HS-5 (cell line): ENCODE measurements around the gene ZACN.

Source experiments
- DNase-seq: peaks from one replicate; pipeline ENCODE4 v3.0.0-alpha.2; 2012; ENCODE audit warnings: low read depth

ZACN gene

DNA sequence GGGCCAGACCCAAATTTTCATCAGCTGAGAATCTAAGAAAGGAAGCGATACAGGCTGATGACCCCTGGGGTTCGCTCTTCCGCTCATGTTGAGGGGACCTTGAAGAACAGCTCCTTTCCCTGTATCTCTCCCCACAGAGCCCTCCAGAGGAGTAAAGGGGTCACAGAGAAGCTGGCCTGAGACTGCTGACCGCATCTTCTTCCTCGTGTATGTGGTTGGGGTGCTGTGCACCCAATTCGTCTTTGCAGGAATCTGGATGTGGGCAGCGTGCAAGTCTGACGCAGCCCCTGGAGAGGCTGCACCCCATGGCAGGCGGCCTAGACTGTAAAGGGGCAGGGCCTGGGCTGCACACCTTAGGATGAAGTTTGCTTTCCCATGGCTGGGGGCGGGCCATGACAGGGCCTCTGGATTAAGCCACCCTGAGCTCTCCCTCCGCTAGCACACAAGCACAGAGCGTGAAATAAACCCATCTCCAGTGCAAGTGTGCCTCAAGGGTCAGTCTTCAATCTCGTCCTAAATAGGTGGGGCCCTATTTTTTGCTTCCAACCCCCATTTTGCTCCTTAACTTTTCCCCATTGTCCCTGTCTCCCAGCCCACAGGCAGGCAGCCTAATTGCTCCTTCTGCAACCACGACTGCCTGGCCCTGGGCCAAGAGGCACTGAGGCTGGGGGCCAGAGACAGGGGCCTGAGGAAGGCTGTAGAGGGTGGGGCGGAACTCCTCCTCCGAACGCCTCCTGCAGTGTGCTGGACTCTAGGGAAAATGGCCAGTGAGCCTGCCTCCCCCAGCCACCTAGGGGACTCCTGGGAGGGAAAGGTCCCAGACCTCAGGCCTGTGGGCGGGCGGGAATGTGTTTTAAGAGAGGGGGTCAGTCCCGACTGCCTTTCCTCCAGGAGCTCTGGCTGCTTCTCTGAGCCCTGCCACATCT is 3.6 kb downstream of the ZACN start:
- no peak for DNase-seq

DNA sequence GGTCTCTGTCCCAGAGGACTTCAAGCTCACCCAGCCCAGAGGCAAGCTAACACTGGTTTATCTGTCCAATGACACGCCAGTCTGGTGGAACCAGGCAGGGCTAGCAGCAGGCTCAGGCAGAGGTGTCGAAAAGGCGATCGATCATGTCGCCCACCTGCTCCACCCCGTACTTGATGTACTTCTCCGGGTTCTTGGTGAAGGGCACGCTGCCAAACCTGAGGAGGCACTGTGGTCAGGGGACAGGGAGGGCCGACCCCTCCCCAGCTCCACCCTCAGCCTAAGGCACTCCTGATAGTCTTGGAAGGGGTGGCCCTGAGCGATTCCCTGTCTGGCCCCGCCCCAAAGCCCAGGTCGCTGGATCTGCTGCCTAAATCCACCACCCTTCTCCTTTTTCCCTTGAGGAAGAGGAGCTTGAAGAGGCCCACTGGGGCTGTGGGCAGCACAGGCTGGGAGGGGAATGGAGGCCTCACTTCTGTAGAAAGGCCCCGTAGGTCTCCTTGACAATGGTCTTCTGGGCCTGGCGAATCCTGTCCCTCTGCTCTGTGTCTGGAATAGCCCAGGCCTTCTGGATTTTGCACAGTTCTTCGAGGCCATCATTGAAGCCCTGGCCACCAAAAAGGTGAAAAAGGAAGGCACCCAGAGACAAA is 4.7 kb downstream of the ZACN start:
- DNase-seq = no peak

DNA sequence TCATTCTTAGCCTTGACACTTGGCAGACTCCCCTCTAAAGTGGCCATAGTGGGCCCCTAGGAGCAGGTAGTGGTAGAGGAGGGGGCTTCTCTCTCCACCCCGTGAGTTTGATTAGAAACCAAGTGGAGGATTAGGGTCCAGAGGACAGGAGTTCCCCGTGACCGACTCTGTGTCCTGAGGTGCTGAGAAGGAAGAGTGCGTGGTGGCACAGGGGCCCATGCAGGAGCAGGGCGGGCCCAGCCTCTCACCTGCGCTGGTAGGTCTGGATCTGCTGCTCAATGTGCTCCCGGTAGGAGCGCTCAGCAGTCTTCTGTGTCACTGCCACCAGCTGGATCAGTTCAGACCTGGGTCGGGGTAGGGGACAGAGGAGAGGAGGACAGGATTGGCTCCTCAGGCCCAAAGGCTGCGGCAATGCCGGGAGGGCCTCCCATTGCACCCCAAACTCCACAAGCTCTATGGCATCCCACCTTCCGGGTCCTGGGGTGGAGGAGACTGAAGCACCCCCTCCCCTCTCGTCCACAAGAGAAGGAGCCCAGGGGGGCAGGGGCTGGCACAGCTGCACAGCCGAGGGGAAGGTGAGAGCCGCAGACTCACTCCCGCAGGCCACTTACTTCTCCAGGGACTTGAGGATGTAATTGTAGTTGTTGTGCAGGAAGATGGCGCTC is 6.2 kb downstream of the ZACN start:
- no peak for DNase-seq

DNA sequence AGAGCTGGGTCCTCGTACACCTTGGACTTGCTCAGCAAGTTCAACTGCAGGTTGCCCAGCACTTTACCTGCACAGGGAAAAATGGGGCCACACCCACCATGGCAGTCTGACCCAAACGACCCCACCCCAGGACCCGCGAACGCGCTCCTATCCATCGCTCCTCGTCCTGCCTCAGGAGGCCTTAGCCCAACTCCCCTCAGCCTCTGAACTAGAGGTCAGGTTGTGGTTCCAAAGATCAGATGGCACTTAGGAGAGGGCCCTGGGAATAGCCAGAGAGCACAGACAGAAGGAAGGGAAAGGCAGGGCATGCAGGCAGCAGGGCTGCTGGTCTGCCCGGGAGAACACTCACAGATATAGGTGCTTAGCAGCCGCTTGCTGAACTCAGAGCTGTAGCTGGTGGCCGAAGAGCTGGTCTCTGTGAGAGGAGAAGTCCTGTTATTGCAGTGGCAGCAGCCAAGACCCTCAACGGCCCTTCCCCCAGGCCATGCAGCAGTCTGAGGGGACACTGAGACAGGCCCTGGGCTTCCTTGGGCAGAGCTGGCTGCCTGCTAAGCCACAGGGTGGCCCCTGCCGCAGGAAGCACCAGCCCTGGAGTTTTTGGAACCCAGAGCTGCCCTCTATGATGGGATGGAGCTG is 6.9 kb downstream of the ZACN start:
- DNase-seq = no peak

DNA sequence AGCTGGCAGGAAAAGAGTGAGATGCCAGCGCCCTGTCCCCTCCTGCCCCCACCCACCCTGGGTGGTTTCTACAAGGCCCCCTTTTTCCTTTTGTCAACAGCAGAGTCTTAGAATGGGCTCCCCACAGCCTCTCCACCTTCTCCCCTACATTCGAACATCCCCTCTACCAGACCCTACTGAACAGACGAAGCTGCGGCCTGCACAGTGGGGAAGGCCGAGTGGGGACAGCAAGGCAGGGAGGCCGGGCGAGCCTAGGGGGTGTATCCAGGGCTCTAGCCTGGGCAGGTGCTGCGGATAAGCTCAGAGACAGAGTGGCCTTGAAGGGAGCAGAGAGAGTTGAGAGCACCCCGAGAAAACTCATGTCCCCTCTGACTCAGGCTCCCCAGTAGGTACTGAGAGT is 7.4 kb downstream of the ZACN start:
- no peak for DNase-seq

DNA sequence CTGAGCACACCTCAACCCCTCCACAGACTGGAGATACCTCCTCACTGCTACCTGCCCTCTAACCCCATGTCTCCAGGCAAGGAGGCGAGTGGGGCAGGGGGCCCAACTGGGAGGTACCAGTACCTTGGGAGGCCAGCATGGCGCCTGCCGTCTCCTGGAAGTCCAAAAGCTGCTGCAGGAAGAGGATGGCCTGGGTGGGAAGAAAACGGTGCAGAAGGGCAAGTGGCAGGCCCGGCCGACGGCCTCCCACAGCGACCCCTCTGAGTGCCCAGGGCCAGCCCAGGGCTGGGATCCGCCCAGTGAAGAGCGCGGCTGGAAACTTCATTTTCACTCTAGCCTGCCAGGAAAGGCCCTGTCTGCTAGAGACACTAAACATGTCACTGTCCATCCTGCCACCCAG is 8.5 kb downstream of the ZACN start:
- DNase-seq = no peak

DNA sequence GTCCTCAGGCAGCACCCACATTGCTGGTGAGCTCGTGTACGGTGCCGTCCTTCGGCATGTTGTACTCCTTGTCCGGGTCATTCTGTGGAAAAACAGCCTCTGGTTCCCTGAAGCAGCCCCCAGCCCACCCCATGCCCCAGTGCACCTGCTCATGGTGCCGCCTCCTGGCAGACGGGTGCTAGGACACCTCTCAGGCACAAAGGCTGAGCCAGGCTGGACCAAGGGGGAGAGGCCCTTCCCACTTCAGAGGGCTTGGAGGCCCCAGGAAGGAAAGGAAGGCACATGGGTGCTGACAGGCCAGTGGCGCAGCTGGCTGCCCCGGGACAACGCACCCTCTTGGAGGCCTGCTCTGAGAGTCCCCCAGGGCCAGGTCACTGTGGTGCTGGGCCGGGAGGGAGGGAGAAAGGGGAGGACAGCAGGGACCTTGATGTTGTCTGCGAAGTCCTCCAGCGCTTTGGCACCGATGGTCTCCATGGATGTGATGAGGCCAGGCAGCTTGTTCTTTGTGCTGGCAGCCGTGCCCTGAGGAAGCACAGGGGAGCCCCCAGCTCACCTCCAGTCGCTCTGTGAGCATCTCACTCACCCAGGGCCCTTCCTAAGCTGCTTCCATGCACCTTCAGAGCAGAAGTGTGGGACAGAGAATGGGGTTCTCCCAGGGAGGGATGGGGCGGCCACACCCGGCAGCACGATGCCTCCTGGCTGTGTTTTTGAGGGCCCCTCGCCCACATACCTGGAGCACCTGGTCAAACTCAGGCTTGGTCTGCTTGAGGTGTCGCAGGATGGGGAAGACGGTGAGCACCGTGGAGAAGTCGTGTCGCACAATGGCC is 9.3 kb downstream of the ZACN start:
- no peak for DNase-seq

DNA sequence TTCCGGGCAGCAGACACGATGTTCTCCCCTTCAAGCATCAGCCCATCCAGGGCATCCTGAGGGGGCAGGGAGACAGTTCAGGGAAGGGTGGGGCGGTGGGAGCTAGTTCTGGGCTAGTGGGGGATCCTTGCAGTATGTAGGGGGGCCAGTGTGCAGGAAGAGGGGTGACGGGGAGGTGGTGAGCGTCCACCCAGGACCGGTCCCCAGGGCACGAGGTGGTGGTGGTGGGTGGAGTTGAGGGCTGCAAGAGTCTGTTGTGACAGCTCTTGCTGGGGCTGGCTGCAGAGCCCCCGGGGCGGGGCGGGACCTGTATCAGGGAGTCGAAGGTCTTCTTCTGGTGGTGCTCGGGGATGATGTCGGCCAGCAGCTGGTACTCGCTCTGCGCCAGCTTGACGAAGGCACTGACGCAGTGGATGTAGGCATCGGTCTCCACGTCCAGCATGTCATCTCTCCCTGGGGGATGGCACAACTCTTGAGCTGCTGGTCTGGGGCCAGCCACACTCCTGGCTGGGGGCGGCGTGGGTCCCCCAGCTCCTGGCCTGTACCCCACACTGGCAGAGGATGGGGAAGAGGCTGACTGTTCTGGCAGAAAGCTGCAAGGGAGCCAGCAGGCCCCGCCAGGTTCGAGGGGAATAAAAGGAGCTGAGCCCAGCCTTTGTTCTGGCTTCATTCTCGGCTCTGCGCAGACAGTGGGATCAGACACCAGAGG is 10.0 kb downstream of the ZACN start:
- DNase-seq = no peak

DNA sequence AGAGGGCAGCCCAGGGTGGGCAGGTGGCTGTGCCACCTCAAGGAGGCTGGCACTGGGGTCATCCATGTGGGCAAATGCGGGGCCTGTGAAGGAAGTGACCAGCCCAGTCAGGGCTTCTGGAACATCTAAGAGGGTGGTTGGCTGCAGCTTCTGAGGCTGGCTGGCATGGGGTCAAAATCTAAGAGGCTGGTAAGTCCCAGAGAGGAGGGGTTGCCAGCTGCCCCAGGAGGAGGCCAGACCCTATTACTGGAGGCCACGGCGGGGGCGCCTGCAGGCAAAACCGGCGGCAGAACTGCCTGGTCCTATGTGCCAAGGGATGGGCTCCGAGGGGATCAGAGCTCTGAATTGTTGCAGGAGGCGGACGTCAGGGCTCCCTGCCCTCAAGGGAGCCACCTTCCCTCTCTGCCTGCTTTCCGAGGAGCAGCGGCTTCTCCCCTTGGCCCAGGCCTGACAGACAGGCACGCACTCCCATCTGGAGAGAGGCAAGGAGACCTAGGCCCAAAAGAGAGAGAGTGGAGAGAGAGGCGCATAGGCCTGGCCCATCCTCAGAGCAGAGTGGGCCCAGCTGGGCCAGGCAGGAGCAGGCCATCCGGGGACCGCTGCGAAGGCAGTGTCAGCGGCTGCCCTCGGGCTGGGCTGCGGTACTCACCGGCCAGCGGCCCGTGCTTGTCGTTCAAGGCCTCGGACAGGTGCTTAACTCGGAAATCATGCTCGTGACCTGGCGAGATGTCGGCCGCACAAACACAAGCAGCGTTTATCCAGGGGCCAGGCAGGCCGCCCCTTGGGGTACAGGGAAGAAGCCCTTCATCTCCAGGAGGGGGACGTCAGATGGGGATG is 10.9 kb downstream of the ZACN start:
- no peak for DNase-seq

DNA sequence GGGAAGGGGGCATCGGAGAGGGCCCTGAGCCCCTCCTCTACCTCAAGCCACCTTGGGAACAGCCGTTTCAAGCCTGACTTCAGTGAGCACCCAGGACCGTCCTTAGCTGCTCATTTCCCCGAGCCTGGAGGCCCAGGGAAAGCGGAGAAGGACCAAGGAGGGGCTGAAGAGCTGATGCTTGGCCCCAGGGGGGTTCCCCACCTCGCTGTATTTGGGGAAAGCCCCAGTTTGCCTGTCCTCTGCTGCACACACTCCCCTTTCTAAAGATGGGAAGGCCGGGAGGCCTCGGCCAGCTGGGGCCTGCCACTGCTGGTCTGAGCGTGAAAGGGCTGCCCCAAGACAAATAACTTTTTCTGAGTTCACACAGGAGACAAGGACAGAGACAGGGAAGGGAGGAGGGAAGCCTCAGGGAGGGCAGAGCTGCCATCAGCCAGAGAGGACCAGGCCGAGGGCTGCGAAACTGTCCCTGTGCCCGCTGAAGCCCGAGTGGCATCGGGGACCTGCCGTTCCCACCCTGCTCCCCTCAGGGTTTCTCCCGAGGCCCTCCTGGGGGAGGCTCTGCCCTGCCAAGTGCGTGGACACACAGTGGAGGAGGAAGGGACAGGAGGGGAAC is 11.6 kb downstream of the ZACN start:
- no peak for DNase-seq

DNA sequence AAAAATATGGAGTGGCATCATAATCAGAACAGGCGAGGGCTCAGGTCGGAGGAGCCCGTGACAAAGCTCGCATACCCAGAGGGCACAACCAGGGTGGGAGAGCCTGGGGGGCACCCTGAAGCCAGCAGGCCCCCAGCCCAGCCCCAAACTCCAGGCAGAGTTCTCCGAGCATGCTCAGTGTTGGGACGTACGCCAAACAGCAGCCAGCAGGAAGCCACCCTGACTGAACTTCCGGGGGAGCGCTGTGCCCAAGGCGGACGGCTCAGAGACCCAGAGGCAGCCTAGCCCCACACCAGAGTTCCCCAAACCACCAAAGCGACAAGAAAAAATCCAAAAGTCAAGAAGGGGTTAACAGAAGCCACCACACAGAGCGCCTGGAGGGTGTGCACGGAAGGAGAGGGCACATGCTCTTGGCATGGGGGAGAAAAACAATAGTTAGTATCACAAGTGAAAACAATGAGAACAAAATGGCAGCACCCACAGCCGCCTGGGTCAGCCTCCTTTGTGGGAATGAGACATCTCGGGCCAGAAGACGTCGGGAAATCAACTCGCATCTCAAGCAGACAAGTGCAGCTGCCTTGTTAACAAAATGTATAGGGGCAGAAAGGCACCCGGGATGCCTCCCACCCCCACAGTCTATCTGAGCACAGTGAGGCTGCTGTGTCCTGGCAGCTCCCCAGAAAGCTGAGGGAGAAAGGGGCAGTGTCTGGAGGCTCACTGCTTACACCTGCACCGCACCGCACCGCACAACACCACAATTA is 12.7 kb downstream of the ZACN start:
- no peak for DNase-seq

DNA sequence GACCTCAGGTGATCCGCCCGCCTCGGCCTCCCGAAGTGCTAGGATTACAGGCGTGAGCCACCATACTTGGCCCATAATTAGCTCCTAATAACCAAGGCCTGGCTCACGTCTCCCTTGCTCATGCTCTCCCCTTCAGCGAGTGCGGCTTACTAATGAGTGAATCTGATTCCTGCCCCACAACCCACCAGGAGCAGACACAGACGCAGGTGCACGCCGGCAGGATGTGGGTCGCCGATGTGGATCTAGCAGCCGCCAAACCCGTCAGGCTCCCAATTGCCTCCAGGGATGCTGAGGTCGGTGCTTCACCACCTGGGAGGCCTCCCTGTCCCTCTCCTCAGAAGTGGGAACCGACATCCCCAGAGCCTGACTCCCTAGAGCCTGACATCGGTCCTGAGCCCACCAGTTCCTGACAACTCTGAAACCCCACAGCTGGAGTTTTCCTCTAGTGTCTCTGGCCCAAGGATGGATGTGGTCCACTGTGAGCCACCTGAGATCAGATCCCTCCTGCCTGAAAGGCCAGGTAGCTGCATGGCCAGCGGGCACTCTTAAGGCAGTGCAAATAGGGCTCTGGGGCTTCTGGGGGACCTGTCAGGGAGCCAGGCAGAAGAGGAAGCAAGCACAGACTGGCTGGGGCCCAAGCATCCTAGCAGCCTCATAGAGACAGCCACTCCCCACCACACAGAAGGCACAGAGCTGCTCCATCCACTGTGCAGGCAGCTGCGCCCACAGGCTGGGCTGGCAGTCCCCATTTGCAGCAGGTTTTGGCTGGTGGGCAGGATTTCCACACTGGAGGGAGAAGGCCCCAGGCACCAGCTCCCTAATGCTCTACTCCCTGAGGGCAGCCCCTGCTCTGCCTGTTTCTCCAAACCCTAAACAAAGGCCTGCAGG is 13.8 kb downstream of the ZACN start:
- DNase-seq = no peak

DNA sequence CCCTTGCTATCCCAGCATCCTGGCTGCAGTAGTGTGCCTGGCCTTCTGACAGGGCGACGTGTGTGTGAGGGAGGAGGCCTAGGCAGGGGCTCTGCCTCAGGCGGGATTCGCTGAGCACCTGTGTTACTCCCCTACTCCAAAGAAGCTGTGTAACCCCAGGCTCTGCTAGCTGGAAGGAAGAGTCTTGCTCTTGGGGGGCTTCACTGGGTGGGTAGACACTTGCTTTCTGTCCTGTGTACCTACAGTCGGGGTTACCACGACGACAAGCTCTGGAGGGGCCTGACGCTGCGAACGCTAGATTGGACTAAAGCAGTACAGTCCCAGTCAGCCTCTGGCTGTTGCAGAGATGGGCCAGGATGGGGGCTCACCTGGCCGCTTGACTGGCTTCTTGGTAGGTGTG is 15.1 kb downstream of the ZACN start:
- no peak for DNase-seq

DNA sequence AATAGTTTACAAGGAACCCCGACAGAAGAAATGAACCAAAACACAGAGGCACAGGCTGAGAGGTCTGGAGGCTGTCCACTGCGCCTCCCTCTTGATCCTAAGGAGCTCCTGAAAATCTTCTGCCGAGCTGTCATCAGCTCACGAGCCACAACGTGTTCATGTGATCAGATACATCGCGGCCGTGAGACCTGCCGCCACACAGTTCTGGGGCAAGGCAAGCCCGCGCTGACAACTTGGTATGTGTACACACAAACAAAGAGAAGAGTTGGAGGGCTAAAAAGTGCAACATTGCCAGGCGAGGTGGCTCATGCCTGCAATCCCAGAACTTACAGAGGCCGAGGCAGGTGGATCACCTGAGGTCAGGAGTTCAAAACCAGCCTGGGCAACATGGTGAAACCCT is 17.0 kb downstream of the ZACN start:
- DNase-seq = no peak

DNA sequence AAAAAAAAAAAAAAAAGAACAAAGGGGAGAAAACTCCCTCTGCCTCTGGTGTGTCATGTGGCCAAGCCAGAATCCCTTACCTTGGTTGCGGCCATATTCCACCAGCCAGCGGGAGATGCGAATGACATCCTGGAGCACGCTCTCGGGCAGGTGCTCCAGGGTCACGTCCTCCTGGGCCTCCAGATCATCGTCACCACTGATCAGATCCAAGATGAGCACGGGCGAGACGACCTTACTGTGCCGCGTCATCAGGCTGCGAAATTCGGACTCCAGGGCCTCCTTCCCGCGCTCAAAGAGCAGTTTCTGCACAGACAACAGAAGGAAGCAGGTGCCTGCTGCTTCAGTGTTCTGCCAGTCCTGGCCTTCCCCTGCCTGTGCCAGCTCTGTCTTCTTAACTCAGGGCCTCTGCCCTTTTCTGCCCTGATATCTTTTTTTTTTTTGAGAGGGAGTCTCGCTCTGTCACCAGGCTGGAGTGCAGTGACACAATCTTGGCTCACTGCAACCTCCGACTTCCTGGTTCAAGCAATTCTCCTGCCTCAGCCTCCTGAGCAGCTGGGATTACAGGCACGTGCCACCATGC is 18.8 kb downstream of the ZACN start:
- no peak for DNase-seq

DNA sequence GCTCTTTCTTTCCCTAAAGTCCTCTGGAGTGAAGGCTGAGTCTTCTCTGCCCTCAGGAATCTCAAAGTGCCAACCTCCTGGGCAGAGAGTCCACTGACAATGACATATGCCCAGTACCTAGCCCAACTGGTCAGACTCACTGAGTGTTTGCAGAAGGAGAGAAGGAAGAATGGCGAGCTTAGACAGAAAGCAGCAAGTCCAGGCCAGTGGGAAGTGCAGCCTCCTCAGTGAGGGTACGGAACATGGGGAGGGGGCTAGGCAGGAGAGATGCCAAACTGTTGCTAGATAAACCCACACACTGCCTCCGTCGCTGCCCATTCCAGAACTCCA is 23.9 kb downstream of the ZACN start:
- no peak for DNase-seq

DNA sequence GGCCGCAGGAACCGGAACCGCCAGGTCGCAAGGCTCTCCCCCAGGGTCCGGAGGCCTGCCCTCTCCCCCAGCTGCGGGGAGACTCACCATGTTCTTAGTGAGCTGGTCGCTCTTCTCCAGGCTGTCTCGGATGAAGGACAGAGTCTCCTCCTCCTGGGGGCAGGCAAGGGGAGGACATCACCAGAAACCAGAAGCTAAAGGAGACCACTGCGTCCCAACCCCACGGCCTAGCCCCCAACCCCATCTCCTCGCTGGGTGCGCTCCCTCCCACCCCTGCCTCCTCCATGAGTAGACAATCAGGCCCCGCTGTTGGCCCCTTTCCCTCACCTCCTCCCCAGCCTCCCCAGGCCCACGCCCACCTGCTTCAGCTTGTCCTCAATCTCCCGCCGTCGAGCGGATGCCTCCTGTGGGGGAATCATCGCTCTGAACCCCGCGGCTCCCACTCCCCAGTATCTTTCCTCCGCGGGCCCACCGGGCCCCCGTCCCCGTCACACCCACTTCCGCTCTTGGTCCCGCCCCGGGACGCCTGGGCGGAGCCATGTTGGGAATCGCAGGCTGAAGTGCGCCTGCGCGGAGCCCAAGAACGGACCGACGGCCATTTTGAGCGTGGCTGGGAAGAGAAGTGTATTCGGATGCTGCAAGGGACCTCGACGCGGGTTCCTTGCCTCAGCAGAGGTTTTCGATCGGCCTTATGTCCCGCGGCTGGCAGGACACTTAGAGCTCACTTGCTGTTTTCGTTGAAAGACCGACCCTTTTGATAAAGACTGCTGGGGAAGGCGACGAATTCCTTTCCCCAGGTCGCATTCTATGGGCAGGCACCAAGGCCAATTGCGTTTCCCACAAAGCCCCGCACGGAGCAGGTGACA is 24.5 kb downstream of the ZACN start, which contains the start of gene EXOC7:
Gene EXOC7 (minus strand): TSS at position 514 of the 866 bp plus-strand sequence. CDS start 95 bp downstream, at position 419.
- peak; percentile 64 for DNase-seq
